GM12873 (cell line): Measurements from ENCODE around the gene RBM26.

Source experiments
- TF ChIP-seq, protein P1 (sequence below): IDR thresholded peaks from 2 replicates; pipeline ENCODE4 v1.5.1; 2012; ENCODE audit warnings: low read depth, mild to moderate bottlenecking, moderate library complexity, low read length, control low read depth; ENCODE audit not compliant: insufficient read depth; ENCODE audit errors: missing control alignments

Gene RBM26

DNA sequence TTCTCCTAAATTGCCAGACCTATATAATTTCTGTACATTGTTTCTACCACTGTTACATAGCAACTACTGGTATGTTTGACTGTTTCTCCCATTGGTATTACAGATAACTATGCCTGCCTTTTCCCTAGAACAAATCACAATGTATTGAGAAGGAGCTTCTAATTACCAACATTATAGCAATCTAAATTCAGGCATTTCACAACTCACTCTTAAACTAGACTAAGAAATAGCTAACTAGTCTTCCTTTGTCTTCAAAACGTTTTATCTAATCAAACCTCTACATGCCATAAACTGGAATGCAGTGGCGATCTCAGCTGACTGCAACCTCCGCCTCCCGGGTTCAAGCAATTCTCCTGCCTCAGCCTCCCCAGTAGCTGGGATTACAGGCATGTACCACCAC lies 18.2 kb downstream of the RBM26 start:
- TF ChIP-seq, protein P1, sequence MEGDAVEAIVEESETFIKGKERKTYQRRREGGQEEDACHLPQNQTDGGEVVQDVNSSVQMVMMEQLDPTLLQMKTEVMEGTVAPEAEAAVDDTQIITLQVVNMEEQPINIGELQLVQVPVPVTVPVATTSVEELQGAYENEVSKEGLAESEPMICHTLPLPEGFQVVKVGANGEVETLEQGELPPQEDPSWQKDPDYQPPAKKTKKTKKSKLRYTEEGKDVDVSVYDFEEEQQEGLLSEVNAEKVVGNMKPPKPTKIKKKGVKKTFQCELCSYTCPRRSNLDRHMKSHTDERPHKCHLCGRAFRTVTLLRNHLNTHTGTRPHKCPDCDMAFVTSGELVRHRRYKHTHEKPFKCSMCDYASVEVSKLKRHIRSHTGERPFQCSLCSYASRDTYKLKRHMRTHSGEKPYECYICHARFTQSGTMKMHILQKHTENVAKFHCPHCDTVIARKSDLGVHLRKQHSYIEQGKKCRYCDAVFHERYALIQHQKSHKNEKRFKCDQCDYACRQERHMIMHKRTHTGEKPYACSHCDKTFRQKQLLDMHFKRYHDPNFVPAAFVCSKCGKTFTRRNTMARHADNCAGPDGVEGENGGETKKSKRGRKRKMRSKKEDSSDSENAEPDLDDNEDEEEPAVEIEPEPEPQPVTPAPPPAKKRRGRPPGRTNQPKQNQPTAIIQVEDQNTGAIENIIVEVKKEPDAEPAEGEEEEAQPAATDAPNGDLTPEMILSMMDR = no peak

DNA sequence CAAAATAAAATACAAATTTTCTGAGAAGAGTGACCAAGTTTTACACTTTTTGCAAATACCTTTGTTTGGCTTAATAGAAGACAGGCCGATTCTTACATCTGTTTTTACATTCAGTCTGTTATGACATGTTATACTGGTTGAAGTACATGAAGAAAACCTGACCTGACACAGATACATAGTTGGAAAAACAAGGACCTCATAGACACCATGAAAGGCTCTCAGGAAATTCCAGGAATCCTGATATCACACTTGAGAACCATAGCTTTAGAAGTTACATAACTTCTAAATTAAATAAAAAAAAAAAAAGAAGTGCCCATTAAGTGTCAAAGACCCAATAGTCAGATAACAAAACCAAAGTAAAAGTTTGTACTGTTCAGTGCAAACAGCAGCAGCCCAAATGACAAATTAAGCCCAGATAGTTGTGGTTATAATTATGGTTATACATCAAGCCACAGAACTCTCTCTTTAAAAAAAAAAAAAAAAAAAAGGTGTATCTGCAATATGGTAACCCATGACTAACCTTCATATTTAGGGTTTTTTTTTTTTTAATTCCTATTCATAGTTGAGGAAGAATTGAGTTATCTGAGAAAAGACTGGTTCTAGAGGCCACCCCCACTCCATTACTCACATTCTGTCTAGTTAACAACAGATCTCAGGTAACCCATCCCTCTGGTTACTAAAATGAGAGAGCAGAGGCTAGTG lies 19.8 kb downstream of the RBM26 start:
- TF ChIP-seq, protein P1 = no peak

DNA sequence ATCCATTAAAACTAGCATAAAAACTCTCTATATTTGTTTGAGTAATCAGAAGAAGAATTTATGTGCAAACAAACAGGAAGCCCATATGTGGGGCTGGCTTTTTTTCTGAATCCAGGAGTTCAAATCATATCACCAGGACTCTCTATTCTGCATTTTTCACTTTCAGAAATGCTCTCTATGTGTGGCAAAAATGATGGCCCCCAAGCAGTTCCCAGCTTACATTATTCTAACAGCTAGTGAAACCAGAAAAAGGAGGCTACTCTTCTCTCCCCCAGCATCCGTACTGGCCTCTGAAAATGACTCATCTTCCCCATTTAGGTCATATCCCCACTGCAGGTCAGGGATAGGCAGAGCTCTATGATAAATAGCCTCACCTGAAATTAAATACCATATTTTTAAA lies 20.4 kb downstream of the RBM26 start:
- TF ChIP-seq, protein P1 = no peak

DNA sequence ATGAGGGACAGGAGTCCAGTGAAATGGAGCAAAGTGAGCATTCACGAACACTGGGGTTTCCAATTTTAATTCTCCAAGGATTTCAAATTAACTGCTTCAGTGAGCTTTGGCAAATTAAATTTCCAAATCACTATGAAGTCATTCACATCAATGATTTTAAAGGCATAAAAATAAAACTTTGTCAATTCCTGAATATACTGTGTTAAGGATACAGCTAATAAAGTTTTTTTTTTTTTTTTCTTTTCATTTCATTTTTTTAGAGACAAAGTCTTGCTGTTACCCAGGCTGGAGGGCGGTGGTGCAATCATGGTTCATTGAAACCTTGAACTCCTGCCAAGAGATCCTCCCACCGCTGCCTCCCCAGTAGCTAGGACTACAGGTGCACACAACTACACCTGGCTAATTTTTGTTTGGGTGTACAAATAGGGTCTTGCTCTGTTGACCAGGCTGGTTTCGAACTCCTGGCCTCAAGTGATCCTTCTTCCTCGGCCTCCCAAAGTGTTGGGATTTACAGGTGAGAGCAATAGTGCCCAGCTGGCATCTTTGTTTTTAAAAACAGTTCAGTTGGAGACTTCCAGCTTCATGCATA lies 21.9 kb downstream of the RBM26 start:
- TF ChIP-seq, protein P1 = no peak

DNA sequence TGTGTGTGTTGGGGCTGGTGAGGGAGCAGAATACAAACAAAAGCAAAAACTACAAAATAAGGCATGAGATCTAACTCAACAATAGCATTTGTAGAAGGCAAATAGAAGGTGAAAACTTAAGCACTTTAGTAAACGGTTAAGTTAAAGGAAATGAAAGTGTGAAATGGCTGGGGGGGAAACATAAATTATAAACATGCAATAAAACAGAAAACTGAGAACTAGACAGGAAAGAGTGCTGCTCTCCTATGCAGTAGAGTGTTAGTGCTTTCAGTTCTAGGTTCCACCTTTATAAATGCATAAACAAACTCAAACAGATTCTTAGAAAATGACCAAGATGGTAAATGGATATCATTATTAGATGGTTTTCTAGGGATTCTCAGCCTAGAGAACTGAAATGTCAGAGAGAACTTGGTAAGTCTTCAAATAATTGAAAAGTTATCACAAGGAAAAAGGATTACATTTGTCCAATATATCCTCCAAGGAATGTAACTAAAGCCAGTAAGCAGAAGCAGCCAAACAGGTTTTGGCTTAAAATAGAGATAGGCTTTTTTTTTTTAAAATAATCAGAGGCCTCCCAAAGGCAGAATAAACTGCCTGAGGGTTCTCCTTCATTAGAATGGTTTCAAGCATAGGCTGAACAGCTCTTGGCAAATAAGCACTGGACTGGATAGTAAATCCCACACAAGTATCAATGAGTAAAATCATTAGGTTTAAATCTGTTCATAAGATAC lies 23.3 kb downstream of the RBM26 start:
- TF ChIP-seq, protein P1 = no peak

DNA sequence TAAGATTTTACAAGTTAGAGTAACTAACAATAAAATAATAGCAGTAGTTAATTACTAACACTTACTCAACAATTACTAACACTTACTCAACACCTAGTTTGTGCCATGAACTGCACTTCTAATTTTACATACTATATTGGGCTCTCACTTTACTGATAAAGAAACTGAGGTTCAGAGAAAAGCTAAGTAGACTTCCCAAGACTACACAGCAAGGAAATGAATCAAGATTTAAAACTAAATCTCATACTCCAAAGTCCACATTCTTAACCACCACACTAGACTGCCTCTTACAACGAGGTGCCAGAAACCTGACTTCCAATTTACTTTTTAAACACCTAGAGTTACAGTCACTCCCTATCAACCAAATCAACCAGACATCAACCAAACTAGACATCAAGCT lies 25.1 kb downstream of the RBM26 start:
- TF ChIP-seq, protein P1 = no peak

DNA sequence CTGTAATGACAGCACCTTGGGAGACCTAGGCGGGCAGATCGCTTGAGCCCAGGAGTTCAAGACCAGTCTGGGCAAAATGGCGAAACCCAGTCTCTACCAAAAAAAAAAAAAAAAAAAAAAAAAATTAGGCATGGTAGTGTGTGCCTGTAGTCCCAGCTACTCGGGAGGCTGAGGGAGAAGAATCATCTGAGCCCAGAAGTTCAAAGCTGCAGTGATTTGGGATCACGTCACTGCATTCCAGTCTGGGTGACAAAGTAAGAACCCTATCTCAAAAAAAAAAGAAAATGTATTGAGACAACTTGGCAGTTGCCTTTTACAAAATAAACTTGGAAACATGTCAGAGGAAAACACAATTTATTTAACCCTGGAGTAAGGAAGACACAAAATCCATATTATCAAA lies 26.8 kb downstream of the RBM26 start:
- TF ChIP-seq, protein P1 = no peak
